CD8-positive, alpha-beta memory T cell (primary cell): ENCODE data around the gene HCK. TPM values are rescaled to one million over a fixed set of nuclear protein-coding genes. Genes with fewer than 3 reads are reported as not detected.
A peak's percentile ranks its signal among the peaks of the same experiment; 100 is the strongest.

ENCODE experiments used
- CTCF ChIA-PET: fragments of 350-600 bp; sonication (Branson Sonifier 250); formaldehyde crosslinking; loops from one replicate; lab custom pipeline; 2021; ENCODE audit warnings: antibody characterized with exemption; lab: Charles Lee
- POLR2A ChIA-PET: fragments of 350-600 bp; sonication (Branson Sonifier 250); formaldehyde crosslinking; loops from one replicate; lab custom pipeline; 2021; ENCODE audit warnings: antibody characterized with exemption; lab: Charles Lee
- DNase-seq, 5 donors: peaks; one replicate each; pipeline versions ENCODE4 v3.0.0 to v3.0.0-alpha.2; 2020 to 2022; ENCODE audit warnings: mixed read lengths in 1 of 5
- H3K27ac ChIP-seq: one replicate; pipeline ENCODE4 v1.7.0; 2013; ENCODE audit warnings: low read depth, mild to moderate bottlenecking, low read length, moderate library complexity
- H3K27me3 ChIP-seq: 2 replicates; pipeline ENCODE4 v1.7.0; 2013; ENCODE audit warnings: low read length, mild to moderate bottlenecking; ENCODE audit not compliant: insufficient read depth, poor library complexity, severe bottlenecking
- H3K36me3 ChIP-seq: 2 replicates; pipeline ENCODE4 v1.7.0; 2013; ENCODE audit warnings: mild to moderate bottlenecking, low read length, moderate library complexity; ENCODE audit not compliant: insufficient read depth
- H3K4me1 ChIP-seq: 2 replicates; pipeline ENCODE4 v1.7.0; 2013; ENCODE audit warnings: mild to moderate bottlenecking, low read length, moderate library complexity; ENCODE audit not compliant: insufficient read depth
- H3K4me3 ChIP-seq: 2 replicates; pipeline ENCODE4 v1.7.0; 2013; ENCODE audit warnings: mild to moderate bottlenecking, low read length
- H3K9me3 ChIP-seq: 2 replicates; pipeline ENCODE4 v1.7.0; 2013; ENCODE audit warnings: mild to moderate bottlenecking, low read length
- H3K27ac Mint-ChIP-seq, 8 donors: one replicate each; pipeline ENCODE4 v1.8.0; 2020 to 2021; ENCODE audit warnings: mixed read lengths in 8 of 8, mild to moderate bottlenecking in 6 of 8, inconsistent platforms in 3 of 8, moderate library complexity in 3 of 8
- H3K27me3 Mint-ChIP-seq, 2 donors: one replicate each; pipeline ENCODE4 v1.8.0; 2020 to 2021; ENCODE audit warnings: mixed read lengths in 2 of 2, mild to moderate bottlenecking in 1 of 2, moderate library complexity in 1 of 2
- H3K36me3 Mint-ChIP-seq, 3 donors: one replicate each; pipeline ENCODE4 v1.8.0; 2020 to 2021; ENCODE audit warnings: mixed read lengths in 3 of 3, inconsistent platforms in 1 of 3, mild to moderate bottlenecking in 1 of 3
- H3K4me1 Mint-ChIP-seq, 3 donors: one replicate each; pipeline ENCODE4 v1.8.0; 2020 to 2021; ENCODE audit warnings: mixed read lengths in 3 of 3, inconsistent platforms in 1 of 3, mild to moderate bottlenecking in 1 of 3
- H3K4me3 Mint-ChIP-seq, 7 donors: one replicate each; pipeline ENCODE4 v1.8.0; 2020 to 2021; ENCODE audit warnings: mixed read lengths in 7 of 7, mild to moderate bottlenecking in 6 of 7, moderate library complexity in 4 of 7, inconsistent platforms in 2 of 7
- H3K9me3 Mint-ChIP-seq, 5 donors: one replicate each; pipeline ENCODE4 v1.8.0; 2020 to 2022; ENCODE audit warnings: mixed read lengths in 5 of 5, mild to moderate bottlenecking in 3 of 5, moderate library complexity in 2 of 5, inconsistent platforms in 1 of 5
- polyA plus RNA-seq: library from polyadenylated mRNA; unstranded; fragments of 300-500 nt; fragmentation: Illumina TruSeq; gene quantifications from one replicate; pipeline ENCODE4 v1.2.3, GENCODE V29; 2021
- total RNA-seq, 2 experiments: library from RNA; stranded (reverse); gene quantifications; one replicate each; pipeline ENCODE4 v1.2.3, GENCODE V29; 2021

The HCK gene
- total and polyA plus RNA-seq, 3 experiments from 2014 or later: 0.28 to 0.53 TPM; not detected in 1

GRCh38 chr20:32040142-32040953, 11.7 kb upstream of the HCK start:
- no peak overlapping the region for H3K27ac ChIP-seq

GRCh38 chr20:32045999-32046398, 6.0 kb upstream of the HCK start:
- H3K4me1 ChIP-seq: peaks cover under 1% of the 10 kb centered on the region
- POLR2A ChIA-PET: no interaction called here
- H3K9me3 ChIP-seq: no peaks in the 10 kb centered on the region
- H3K4me3 Mint-ChIP-seq: no peak overlapping the region
- H3K36me3 Mint-ChIP-seq: no peaks in the 10 kb centered on the region
- DNase-seq: no peak
- CTCF ChIA-PET: interaction anchor here (1.0 kb wide), 1 partner anchor 14 kb away, joined by 3 read pairs; no protein-coding TSS in a partner anchor
- peaks cover 34 to 80% of the 10 kb centered on the region in 2 donors for H3K27me3 Mint-ChIP-seq
- H3K4me3 ChIP-seq: no peak overlapping the region
- H3K27ac Mint-ChIP-seq: no peak overlapping the region
- H3K36me3 ChIP-seq: no peaks in the 10 kb centered on the region
- peaks cover 3 to 4% (median 4%) of the 10 kb centered on the region in 3 donors for H3K4me1 Mint-ChIP-seq
- no peaks in the 10 kb centered on the region for H3K9me3 Mint-ChIP-seq
- H3K27me3 ChIP-seq: peaks cover 12% of the 10 kb centered on the region
- no peak overlapping the region for H3K27ac ChIP-seq

More at GRCh38 chr20:32040142-32040953, 11.7 kb upstream of the HCK start:
- no peaks in the 10 kb centered on the region for H3K36me3 ChIP-seq
- H3K27me3 Mint-ChIP-seq: peaks cover 22 to 81% of the 10 kb centered on the region in 2 donors
- CTCF ChIA-PET: no interaction called here
- H3K27me3 ChIP-seq: peaks cover 6% of the 10 kb centered on the region
- no peak for DNase-seq
- POLR2A ChIA-PET: no interaction called here
- H3K4me1 Mint-ChIP-seq: no peaks in the 10 kb centered on the region
- no peaks in the 10 kb centered on the region for H3K36me3 Mint-ChIP-seq
- no peak overlapping the region for H3K27ac Mint-ChIP-seq
- H3K4me3 Mint-ChIP-seq: no peak overlapping the region
- no peak overlapping the region for H3K4me3 ChIP-seq
- H3K9me3 ChIP-seq: no peaks in the 10 kb centered on the region
- no peaks in the 10 kb centered on the region for H3K4me1 ChIP-seq
- H3K9me3 Mint-ChIP-seq: no peaks in the 10 kb centered on the region

- H3K4me3 Mint-ChIP-seq: no peak overlapping the region
- CTCF ChIA-PET: no interaction called here
- no peaks in the 10 kb centered on the region for H3K9me3 Mint-ChIP-seq
- H3K4me1 ChIP-seq: peaks cover 20% of the 10 kb centered on the region
- H3K4me3 ChIP-seq: no peak overlapping the region
- H3K27me3 Mint-ChIP-seq: peaks cover 62 to 79% of the 10 kb centered on the region in 2 donors
- no peaks in the 10 kb centered on the region for H3K36me3 ChIP-seq
- peaks cover 48% of the 10 kb centered on the region for H3K27me3 ChIP-seq
- POLR2A ChIA-PET: no interaction called here
- H3K9me3 ChIP-seq: no peaks in the 10 kb centered on the region
- H3K4me1 Mint-ChIP-seq: peaks cover 17 to 21% (median 17%) of the 10 kb centered on the region in 3 donors
- H3K27ac Mint-ChIP-seq: no peak overlapping the region
- no peak for DNase-seq
- H3K27ac ChIP-seq: no peak overlapping the region
- H3K36me3 Mint-ChIP-seq: peaks cover 0 to 3% (median 0%) of the 10 kb centered on the region in 3 donors
Measured at GRCh38 chr20:32050324-32050841, 1.7 kb upstream of the HCK start.

DNA sequence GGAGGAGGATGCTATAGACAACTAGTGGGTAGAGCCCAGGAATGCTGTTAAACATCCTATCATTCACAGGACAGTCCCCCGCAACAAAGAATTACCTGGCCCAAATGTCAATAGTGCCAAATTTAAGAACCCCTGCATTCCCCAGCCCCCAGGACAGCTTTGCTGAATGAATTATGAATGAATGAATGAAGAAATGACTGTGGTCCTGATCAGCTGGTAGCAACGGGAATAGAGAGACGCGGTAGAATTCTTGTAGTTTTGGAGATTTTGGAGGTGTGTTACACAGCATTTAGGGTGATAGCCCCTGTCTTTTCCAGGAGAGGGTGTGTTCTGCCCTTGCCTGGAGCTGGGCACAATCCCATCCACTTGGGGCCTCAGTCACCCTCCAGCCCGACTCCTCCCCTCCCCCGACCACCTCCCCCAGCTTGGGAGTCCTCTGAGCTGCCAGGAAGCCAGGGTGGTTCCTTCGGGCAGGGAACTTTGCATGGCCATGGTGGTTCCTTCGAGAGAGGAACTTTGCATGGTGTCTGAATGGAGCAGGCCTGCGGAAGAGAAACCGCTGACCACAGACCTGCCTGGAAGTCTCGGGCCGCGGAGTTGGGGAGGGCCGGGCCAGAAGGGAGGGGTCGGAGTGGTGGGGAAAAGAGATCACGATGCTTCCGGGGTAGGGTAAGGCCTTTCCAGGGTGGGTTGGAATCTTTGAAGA, 1.0 kb upstream of the HCK start:
- Mint-ChIP-seq H3K4me3 (peak overlapping the region in 6 of 7 donors; percentile 34 to 80 (median 68)), H3K36me3 (peaks cover 0 to 3% (median 0%) of the 10 kb centered on the region in 3 donors), H3K4me1 (peaks cover 17 to 21% (median 17%) of the 10 kb centered on the region in 3 donors), H3K9me3 (no peaks in the 10 kb centered on the region), H3K27ac (peak overlapping the region in 1 of 8 donors; percentile 41), H3K27me3 (peaks cover 62 to 78% of the 10 kb centered on the region in 2 donors)
- no peak overlapping the region for H3K4me3 ChIP-seq
- no peaks in the 10 kb centered on the region for H3K9me3 ChIP-seq
- POLR2A ChIA-PET: no interaction called here
- DNase-seq: no peak
- H3K27ac ChIP-seq: no peak overlapping the region
- H3K36me3 ChIP-seq: no peaks in the 10 kb centered on the region
- peaks cover 20% of the 10 kb centered on the region for H3K4me1 ChIP-seq
- CTCF ChIA-PET: no interaction called here
- H3K27me3 ChIP-seq: peaks cover 48% of the 10 kb centered on the region

DNA sequence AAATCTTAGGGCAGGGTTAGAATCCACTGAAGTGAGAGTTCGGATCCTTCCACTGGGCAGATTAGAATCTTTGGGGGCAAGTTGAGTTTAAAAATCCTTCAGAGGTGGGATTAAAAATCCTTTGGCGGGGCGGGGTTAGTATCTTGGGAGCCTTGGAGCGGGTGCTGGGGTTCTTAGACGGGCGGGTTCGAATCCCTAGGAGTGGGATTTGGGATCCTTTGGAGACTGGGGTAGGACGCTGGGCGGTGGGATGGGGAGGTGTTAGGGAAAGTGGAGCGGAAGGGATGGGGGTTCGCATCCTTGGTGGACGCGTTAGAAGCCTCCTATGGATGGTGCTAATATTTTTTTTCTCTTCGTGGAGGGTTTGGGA, 337 bp upstream of the HCK start:
- ChIA-PET POLR2A (no interaction called here), CTCF (no interaction called here)
- peak overlapping the region in 6 of 7 donors; percentile 65 to 80 (median 74) for H3K4me3 Mint-ChIP-seq
- no peak for DNase-seq
- H3K4me1 Mint-ChIP-seq: peaks cover 17 to 21% (median 17%) of the 10 kb centered on the region in 3 donors
- H3K4me3 ChIP-seq: no peak overlapping the region
- peaks cover 20% of the 10 kb centered on the region for H3K4me1 ChIP-seq
- H3K9me3 Mint-ChIP-seq: no peaks in the 10 kb centered on the region
- peaks cover 48% of the 10 kb centered on the region for H3K27me3 ChIP-seq
- peak overlapping the region in 1 of 8 donors; percentile 41 for H3K27ac Mint-ChIP-seq
- H3K9me3 ChIP-seq: no peaks in the 10 kb centered on the region
- peaks cover 0 to 3% (median 0%) of the 10 kb centered on the region in 3 donors for H3K36me3 Mint-ChIP-seq
- H3K27ac ChIP-seq: no peak overlapping the region
- no peaks in the 10 kb centered on the region for H3K36me3 ChIP-seq
- peaks cover 62 to 73% of the 10 kb centered on the region in 2 donors for H3K27me3 Mint-ChIP-seq

DNA sequence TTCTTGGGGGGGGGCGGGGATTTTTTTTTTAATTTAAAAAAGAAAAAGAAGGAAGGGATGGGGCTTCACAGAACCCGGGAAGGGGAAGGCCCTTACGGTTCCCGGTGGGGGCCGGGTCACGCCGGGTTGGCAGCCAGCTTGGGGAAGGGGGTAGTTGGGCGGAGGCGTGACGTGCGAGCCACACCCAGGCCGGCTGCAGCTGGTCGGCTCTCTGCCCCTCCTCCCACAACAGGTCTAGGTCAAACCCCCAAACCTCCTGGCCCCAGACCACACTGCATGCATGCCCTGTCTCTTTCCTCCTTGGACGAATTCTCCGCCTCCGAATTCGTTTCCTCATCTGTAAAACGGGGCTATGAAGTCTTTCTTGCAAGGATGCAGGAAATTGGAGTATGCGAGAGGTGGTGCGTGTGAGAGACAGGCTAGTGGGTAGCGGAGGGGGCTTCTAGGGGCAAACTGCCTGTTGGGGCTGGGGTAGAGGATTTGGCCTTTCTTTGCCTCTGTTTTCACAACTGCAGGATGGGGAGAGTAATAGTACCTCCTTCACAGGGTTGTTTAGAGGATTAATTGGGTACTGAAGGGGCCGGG, 828 bp downstream of the HCK start:
- H3K27ac Mint-ChIP-seq: peak overlapping the region in 1 of 8 donors; percentile 74
- H3K27ac ChIP-seq: no peak overlapping the region
- no peak for DNase-seq
- H3K27me3 ChIP-seq: peaks cover 48% of the 10 kb centered on the region
- CTCF ChIA-PET: no interaction called here
- H3K4me1 Mint-ChIP-seq: peaks cover 17 to 21% (median 17%) of the 10 kb centered on the region in 3 donors
- H3K36me3 ChIP-seq: no peaks in the 10 kb centered on the region
- POLR2A ChIA-PET: no interaction called here
- H3K4me1 ChIP-seq: peaks cover 20% of the 10 kb centered on the region
- H3K36me3 Mint-ChIP-seq: peaks cover 0 to 3% (median 0%) of the 10 kb centered on the region in 3 donors
- no peak overlapping the region for H3K4me3 ChIP-seq
- no peaks in the 10 kb centered on the region for H3K9me3 Mint-ChIP-seq
- H3K4me3 Mint-ChIP-seq: peak overlapping the region in 6 of 7 donors; percentile 25 to 73 (median 49)
- H3K9me3 ChIP-seq: no peaks in the 10 kb centered on the region
- H3K27me3 Mint-ChIP-seq: peaks cover 58 to 73% of the 10 kb centered on the region in 2 donors

DNA sequence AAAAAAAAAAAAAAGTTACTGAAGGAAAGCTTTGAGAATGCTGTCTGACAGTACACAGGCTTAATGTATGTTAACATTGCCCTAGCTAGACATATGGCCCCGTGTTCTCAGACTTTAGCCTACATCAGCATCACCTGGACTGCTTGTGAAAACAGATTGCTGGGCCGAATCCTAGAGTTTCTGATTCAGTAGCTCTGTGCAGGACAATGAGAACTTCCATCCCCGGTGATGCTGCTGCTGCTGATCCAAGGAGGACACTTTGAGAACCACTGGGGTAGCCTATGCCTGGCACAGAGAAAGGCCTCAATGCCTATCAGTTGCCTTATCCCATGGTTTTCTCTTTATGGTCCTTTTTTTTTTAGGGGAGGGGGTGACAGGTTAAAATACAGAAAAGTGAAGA, 1.6 kb downstream of the HCK start:
- H3K4me1 Mint-ChIP-seq: peaks cover 17 to 21% (median 17%) of the 10 kb centered on the region in 3 donors
- no peaks in the 10 kb centered on the region for H3K9me3 Mint-ChIP-seq
- H3K27me3 ChIP-seq: peaks cover 51% of the 10 kb centered on the region
- H3K27me3 Mint-ChIP-seq: peaks cover 56 to 73% of the 10 kb centered on the region in 2 donors
- no peak overlapping the region for H3K4me3 Mint-ChIP-seq
- H3K4me1 ChIP-seq: peaks cover 20% of the 10 kb centered on the region
- peaks cover 0 to 3% (median 0%) of the 10 kb centered on the region in 3 donors for H3K36me3 Mint-ChIP-seq
- no peak for DNase-seq
- no peaks in the 10 kb centered on the region for H3K36me3 ChIP-seq
- ChIA-PET CTCF (interaction anchor here (0.7 kb wide), 1 partner anchor 1480 kb away, joined by 3 read pairs; no protein-coding TSS in a partner anchor), POLR2A (no interaction called here)
- H3K27ac Mint-ChIP-seq: no peak overlapping the region
- no peak overlapping the region for H3K27ac ChIP-seq
- no peak overlapping the region for H3K4me3 ChIP-seq
- no peaks in the 10 kb centered on the region for H3K9me3 ChIP-seq
